ENCODE data around the gene THAP10.

THAP10 gene

DNA sequence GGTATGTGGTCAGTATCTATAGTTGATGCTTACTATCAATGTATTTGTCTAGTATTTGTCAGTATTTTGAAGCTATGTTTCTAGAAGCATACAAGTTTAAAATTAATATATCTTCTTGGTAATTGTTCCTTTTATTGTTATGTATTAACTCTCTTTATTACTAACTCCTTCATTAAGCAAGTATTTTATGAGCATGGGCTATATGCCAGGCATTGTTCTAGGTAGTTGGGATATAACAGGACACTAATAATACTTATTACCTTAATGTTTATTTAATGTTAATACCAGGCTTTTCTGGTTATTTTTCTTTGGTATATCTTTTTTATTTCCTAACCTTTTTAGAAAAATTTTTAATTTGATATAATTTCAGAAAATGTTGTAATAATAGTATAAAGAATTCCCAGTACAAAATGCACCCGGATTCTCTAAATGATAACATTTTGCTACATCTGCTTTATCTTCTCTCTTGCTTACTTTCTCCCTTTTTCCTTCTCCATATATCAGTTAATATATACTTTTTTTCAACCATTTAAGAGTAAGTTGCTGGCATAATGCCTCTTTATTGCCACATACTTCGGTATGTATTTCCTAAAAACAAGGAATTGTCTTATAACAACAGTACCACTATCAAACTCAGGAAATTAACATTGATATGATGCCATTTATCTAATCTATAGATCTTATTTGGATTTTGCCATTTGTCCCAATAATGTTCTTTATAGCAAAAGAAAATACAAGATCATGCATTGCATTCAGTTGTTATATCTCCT is 31.3 kb upstream of the THAP10 start:
- no peak for DNase-seq (ENCODE audit: low read depth)
- TF ChIP-seq CTCF (conservative IDR thresholded peaks at IDR 0.05; ENCODE audit: low read length): no peak
- H3K4me3 ChIP-seq (ENCODE audit: low read length): no peak overlapping the region

- no peak for DNase-seq (ENCODE audit: low read depth)
- TF ChIP-seq CTCF (conservative IDR thresholded peaks at IDR 0.05; ENCODE audit: low read length): no peak
- H3K4me3 ChIP-seq (ENCODE audit: low read length): no peak overlapping the region
Measured at GRCh38 chr15:70922119-70922518, 29.9 kb upstream of the THAP10 start.

DNA sequence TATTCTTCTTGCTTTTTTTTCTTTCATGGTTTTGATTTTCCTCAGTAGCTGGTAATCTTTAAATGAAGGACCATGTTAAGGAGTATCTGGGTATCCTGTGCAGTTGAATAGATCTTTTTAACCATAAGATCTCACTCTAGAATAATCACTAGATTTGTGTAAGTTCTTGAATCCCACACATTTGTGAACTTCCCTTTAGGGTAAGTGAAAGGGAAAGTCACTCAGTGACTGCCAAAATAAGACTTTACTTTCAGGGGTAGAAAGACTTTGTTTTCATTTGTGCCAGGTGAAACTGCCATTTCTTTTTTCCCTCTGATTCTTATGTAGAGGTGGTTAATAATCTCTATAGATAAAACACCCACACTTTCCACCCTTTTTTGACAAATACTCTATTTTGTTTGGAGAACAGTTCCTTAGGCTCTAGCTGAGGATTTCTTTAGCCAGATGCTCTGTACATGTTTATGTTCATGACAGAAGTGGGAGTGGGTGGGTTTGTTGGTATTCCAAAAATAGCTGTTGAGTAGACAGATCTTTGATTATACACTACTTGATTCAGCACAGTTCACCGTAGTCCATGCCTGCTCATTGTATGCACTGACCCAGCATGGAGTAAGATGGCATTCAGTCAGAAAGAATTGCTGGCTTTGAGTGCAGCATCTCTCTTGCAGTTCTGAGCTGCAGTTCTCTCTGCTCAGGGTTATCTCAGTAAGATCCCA is 28.9 kb upstream of the THAP10 start:
- H3K4me3 ChIP-seq (ENCODE audit: low read length): no peak overlapping the region
- no peak for TF ChIP-seq CTCF (conservative IDR thresholded peaks at IDR 0.05; ENCODE audit: low read length)
- DNase-seq (ENCODE audit: low read depth): no peak

- TF ChIP-seq CTCF (conservative IDR thresholded peaks at IDR 0.05; ENCODE audit: low read length): no peak
- no peak overlapping the region for H3K4me3 ChIP-seq (ENCODE audit: low read length)
- DNase-seq (ENCODE audit: low read depth): no peak
Measured at GRCh38 chr15:70917955-70918354, 25.7 kb upstream of the THAP10 start.

GRCh38 chr15:70916531-70916930 is 24.3 kb upstream of the THAP10 start:
- no peak for DNase-seq (ENCODE audit: low read depth)

GRCh38 chr15:70912187-70912586 is 20.0 kb upstream of the THAP10 start:
- DNase-seq (ENCODE audit: low read depth): no peak

More at GRCh38 chr15:70916531-70916930, 24.3 kb upstream of the THAP10 start:
- H3K4me3 ChIP-seq (ENCODE audit: low read length): no peak overlapping the region
- TF ChIP-seq CTCF (conservative IDR thresholded peaks at IDR 0.05; ENCODE audit: low read length): no peak

More at GRCh38 chr15:70912187-70912586, 20.0 kb upstream of the THAP10 start:
- no peak overlapping the region for H3K4me3 ChIP-seq (ENCODE audit: low read length)
- TF ChIP-seq CTCF (conservative IDR thresholded peaks at IDR 0.05; ENCODE audit: low read length): no peak
